Endothelial cell (in vitro differentiated cells): Measurements from ENCODE around the gene KCNQ2. TPM values are rescaled to one million over a fixed set of nuclear protein-coding genes. Genes with fewer than 3 reads are reported as not detected.

Experiments used
- DNase-seq: peaks from one replicate; pipeline ENCODE4 v3.0.0; 2021; ENCODE audit warnings: low spot score
- H3K27ac Mint-ChIP-seq: one replicate; pipeline ENCODE4 v1.8.0; 2021; ENCODE audit warnings: mixed read lengths, inconsistent platforms; ENCODE audit not compliant: unreplicated experiment
- H3K27me3 Mint-ChIP-seq: one replicate; pipeline ENCODE4 v1.8.0; 2021; ENCODE audit warnings: mild to moderate bottlenecking, moderate library complexity, mixed read lengths, inconsistent platforms; ENCODE audit not compliant: unreplicated experiment
- H3K36me3 Mint-ChIP-seq: one replicate; pipeline ENCODE4 v1.8.0; 2021; ENCODE audit warnings: mild to moderate bottlenecking, low read depth, mixed read lengths, inconsistent platforms; ENCODE audit not compliant: unreplicated experiment
- H3K4me1 Mint-ChIP-seq: one replicate; pipeline ENCODE4 v1.8.0; 2021; ENCODE audit warnings: mild to moderate bottlenecking, mixed read lengths, inconsistent platforms; ENCODE audit not compliant: unreplicated experiment
- H3K4me3 Mint-ChIP-seq: one replicate; pipeline ENCODE4 v1.8.0; 2021; ENCODE audit warnings: mild to moderate bottlenecking, mixed read lengths, inconsistent platforms; ENCODE audit not compliant: unreplicated experiment
- H3K9me3 Mint-ChIP-seq: one replicate; pipeline ENCODE4 v1.8.0; 2021; ENCODE audit warnings: mixed read lengths, inconsistent platforms; ENCODE audit not compliant: unreplicated experiment
- CTCF ChIP-seq: fragments of 200-600 bp; sonication (generic); IDR thresholded peaks from one replicate; pipeline ENCODE4 v1.5.0; 2021; ENCODE audit warnings: antibody characterized with exemption; ENCODE audit not compliant: unreplicated experiment
- total RNA-seq: library from RNA; stranded (reverse); fragmentation: NEBNext Ultra II Directional; extraction: Animal tissue kit (Norgen Biotek cat#: 25700); gene quantifications from one replicate; pipeline ENCODE4 v1.2.1, GENCODE V29; 2021; ENCODE audit not compliant: unreplicated experiment

The KCNQ2 gene
- total RNA-seq, 1 donor from 2014 or later: 3.2 TPM

GRCh38 chr20:63350597-63351325 is 121.7 kb downstream of the KCNQ2 start:
- DNase-seq: no peak
- Mint-ChIP-seq H3K9me3 (no peaks in the 10 kb centered on the region), H3K36me3 (peaks cover 4% of the 10 kb centered on the region), H3K27ac (peak overlapping the region; percentile 77), H3K4me3 (no peak overlapping the region), H3K27me3 (peaks cover 6% of the 10 kb centered on the region), H3K4me1 (no peaks in the 10 kb centered on the region)
- TF ChIP-seq CTCF: no peak

Other genes with a start within 250 kb of the KCNQ2 start
- not detected for gene BIRC7, start 236.8 kb downstream of the KCNQ2 start, total RNA-seq
- gene NKAIN4, start 218.2 kb downstream of the KCNQ2 start, total RNA-seq: 3.3 TPM
- gene ARFGAP1, start 199.8 kb downstream of the KCNQ2 start, total RNA-seq: 106 TPM
- not detected for gene COL20A1, start 179.5 kb downstream of the KCNQ2 start, total RNA-seq
- gene CHRNA4, start 111.3 kb downstream of the KCNQ2 start, total RNA-seq: 2.6 TPM
- 0.31 TPM for gene EEF1A2, start 26.4 kb upstream of the KCNQ2 start, total RNA-seq
- 151 TPM for gene PPDPF, start 48.1 kb upstream of the KCNQ2 start, total RNA-seq
- gene PTK6, start 64.7 kb upstream of the KCNQ2 start, total RNA-seq: not detected
- gene SRMS, start 75.1 kb upstream of the KCNQ2 start, total RNA-seq: not detected
- 1.3 TPM for gene FNDC11, start 81.5 kb upstream of the KCNQ2 start, total RNA-seq
- gene HELZ2, start 101.6 kb upstream of the KCNQ2 start, total RNA-seq: 15.3 TPM
- 11.2 TPM for gene GMEB2, start 154.4 kb upstream of the KCNQ2 start, total RNA-seq
- gene STMN3, start 180.8 kb upstream of the KCNQ2 start, total RNA-seq: 12.8 TPM
- 20.2 TPM for gene RTEL1, start 185.7 kb upstream of the KCNQ2 start, total RNA-seq
- not detected for gene TNFRSF6B, start 224.0 kb upstream of the KCNQ2 start, total RNA-seq
- 33.4 TPM for gene ARFRP1, start 235.3 kb upstream of the KCNQ2 start, total RNA-seq
- gene ZGPAT, start 235.4 kb upstream of the KCNQ2 start, total RNA-seq: 34.9 TPM